HepG2 (cell line): ENCODE measurements around the gene SDK2. TPM values are rescaled to one million over a fixed set of nuclear protein-coding genes. Genes with fewer than 3 reads are reported as not detected.

ENCODE experiments used
- ATAC-seq: fragments of 200-7000 bp; cut with Tn5 transposase; 3 replicates; pipeline ENCODE4 v1.9.1; 2020; ENCODE audit warnings: mild to moderate bottlenecking, moderate library complexity
- BruUV-seq: library from RNA; stranded (reverse); fragments of 400-500 nt; replicated peaks from 2 replicates; lab custom pipeline; 2021; lab: Mats Ljungman, UMichigan
- CTCF ChIA-PET: fragments of 300-600 bp; formaldehyde crosslinking; extraction: SDS; loops from one replicate; lab custom pipeline; 2021; ENCODE audit warnings: low total read pairs, inconsistent platforms, low intra/inter-chr PET ratio; lab: Yijun Ruan, JAX
- POLR2A ChIA-PET: fragments of 350-600 bp; sonication (Branson Sonifier 250); formaldehyde crosslinking; loops from one replicate; lab custom pipeline; 2020; ENCODE audit warnings: antibody characterized with exemption, inconsistent platforms; lab: Yijun Ruan, JAX
- DNase-seq: peaks from one replicate; pipeline ENCODE4 v3.0.0-alpha.2; 2015; ENCODE audit warnings: low spot score
- FAIRE-seq: peaks from 3 replicates; lab custom pipeline; 2011; peaks lifted over from hg19 to GRCh38; lab: Jason Lieb, UNC
- H2AFZ ChIP-seq: one replicate; pipeline ENCODE4 v1.6.1; 2011; ENCODE audit warnings: low read length, inconsistent platforms
- H3K27ac ChIP-seq: fragments of 300-600 bp; 3 replicates; pipeline ENCODE4 v1.8.0; 2011; ENCODE audit warnings: mixed run types, mild to moderate bottlenecking, mixed read lengths, low read length, inconsistent platforms; ENCODE audit not compliant: insufficient read depth; ENCODE audit errors: extremely low read length
- H3K27me3 ChIP-seq, 2 experiments: fragments of 200-600 bp in 1 of 2; 2 replicates in 1 of 2; 3 replicates in 1 of 2; pipeline versions ENCODE4 v1.6.0 to v1.8.0; 2011; ENCODE audit warnings: low read length in 2 of 2, mild to moderate bottlenecking in 2 of 2, moderate library complexity in 2 of 2, inconsistent platforms in 1 of 2; ENCODE audit not compliant: insufficient read depth in 2 of 2, control insufficient read depth in 1 of 2
- H3K36me3 ChIP-seq, 2 experiments: fragments of 200-600 bp in 1 of 2; replicated peaks in 1 of 2; 2 replicates in 1 of 2; 3 replicates in 1 of 2; pipeline versions ENCODE4 v1.5.1 to v1.8.0; 2011; ENCODE audit warnings: low read length in 2 of 2, inconsistent platforms in 1 of 2; ENCODE audit not compliant: insufficient read depth in 2 of 2, control insufficient read depth in 1 of 2
- H3K4me1 ChIP-seq: 2 replicates; pipeline ENCODE4 v1.5.1; 2012; ENCODE audit warnings: low read length, inconsistent platforms; ENCODE audit not compliant: insufficient read depth
- H3K4me2 ChIP-seq: 2 replicates; pipeline ENCODE4 v1.6.0; 2011; ENCODE audit warnings: low read depth, low read length, inconsistent platforms
- H3K4me3 ChIP-seq, 3 experiments: fragments of 200-600 bp in 1 of 3; sonication (generic), shearing (Covaris generic) in 1 of 3; replicated peaks in 1 of 3; 2 replicates each; pipeline ENCODE4 v1.5.1; 2011 to 2016; ENCODE audit warnings: low read length in 3 of 3, inconsistent platforms in 2 of 3, low read depth in 2 of 3, mild to moderate bottlenecking in 2 of 3, control low read depth in 1 of 3, mixed read lengths in 1 of 3; ENCODE audit not compliant: insufficient read depth in 1 of 3
- H3K79me2 ChIP-seq: one replicate; pipeline ENCODE4 v1.6.1; 2011; ENCODE audit warnings: low read length, inconsistent platforms; ENCODE audit not compliant: insufficient read depth
- H3K9ac ChIP-seq: 2 replicates; pipeline ENCODE4 v1.6.0; 2011; ENCODE audit warnings: mild to moderate bottlenecking, low read depth, low read length, inconsistent platforms; ENCODE audit not compliant: insufficient read depth
- H3K9me3 ChIP-seq: 2 replicates; pipeline ENCODE4 v1.5.1; 2012; ENCODE audit warnings: mild to moderate bottlenecking, low read length
- H4K20me1 ChIP-seq: 2 replicates; pipeline ENCODE4 v1.6.0; 2011; ENCODE audit warnings: inconsistent platforms, mild to moderate bottlenecking, low read length, moderate library complexity; ENCODE audit not compliant: insufficient read depth
- ATM ChIP-seq: fragments of 450-650 bp; IDR thresholded peaks from 2 replicates; pipeline ENCODE4 v1.7.1; 2017; ENCODE audit warnings: mild to moderate bottlenecking, borderline replicate concordance
- HDAC1 ChIP-seq: sonication (generic); formaldehyde crosslinking; IDR thresholded peaks from 2 replicates; pipeline ENCODE4 v1.5.1; 2020; ENCODE audit warnings: mild to moderate bottlenecking, missing genetic modification reagents
- JUN ChIP-seq: sonication (generic); formaldehyde crosslinking; IDR thresholded peaks from 2 replicates; pipeline ENCODE4 v1.4.0; 2020; ENCODE audit warnings: mild to moderate bottlenecking, missing genetic modification reagents
- MZF1 ChIP-seq: sonication (generic); formaldehyde crosslinking; IDR thresholded peaks from 2 replicates; pipeline ENCODE4 v1.8.1; 2023; ENCODE audit warnings: mild to moderate bottlenecking, missing genetic modification reagents, borderline replicate concordance
- NCOA5 ChIP-seq: sonication (generic); formaldehyde crosslinking; IDR thresholded peaks from 2 replicates; pipeline ENCODE4 v1.4.0; 2020; ENCODE audit warnings: missing genetic modification reagents
- NR1H2 ChIP-seq: sonication (generic); formaldehyde crosslinking; IDR thresholded peaks from 2 replicates; pipeline ENCODE4 v1.8.1; 2022; ENCODE audit warnings: low read depth, missing genetic modification reagents, borderline replicate concordance
- RXRA ChIP-seq: sonication (generic); formaldehyde crosslinking; IDR thresholded peaks from 2 replicates; pipeline ENCODE4 v1.5.1; 2020; ENCODE audit warnings: missing genetic modification reagents
- SOX5 ChIP-seq: IDR thresholded peaks from 2 replicates; pipeline ENCODE4 v1.6.1; 2016; ENCODE audit warnings: borderline replicate concordance
- TBX3 ChIP-seq: fragments of 450-650 bp; IDR thresholded peaks from 2 replicates; pipeline ENCODE4 v1.6.1; 2017; ENCODE audit warnings: antibody characterized with exemption, mild to moderate bottlenecking, inconsistent platforms, borderline replicate concordance
- ZNF205 ChIP-seq: IDR thresholded peaks from 2 replicates; pipeline ENCODE4 v1.6.1; 2018; ENCODE audit warnings: missing biosample characterization, missing genetic modification reagents
- ZNF24 ChIP-seq: fragments of 450-650 bp; IDR thresholded peaks from 2 replicates; pipeline ENCODE4 v1.6.1; 2017; ENCODE audit warnings: antibody characterized with exemption, mild to moderate bottlenecking
- ZNF260 ChIP-seq: sonication (generic); formaldehyde crosslinking; IDR thresholded peaks from 2 replicates; pipeline ENCODE4 v1.4.0; 2020; ENCODE audit warnings: missing genetic modification reagents, low read depth, mild to moderate bottlenecking, borderline replicate concordance
- ZNF280D ChIP-seq: sonication (generic); formaldehyde crosslinking; IDR thresholded peaks from 2 replicates; pipeline ENCODE4 v1.5.1; 2020; ENCODE audit warnings: mild to moderate bottlenecking, missing genetic modification reagents
- ZNF335 ChIP-seq: sonication (generic); formaldehyde crosslinking; IDR thresholded peaks from 2 replicates; pipeline ENCODE4 v1.4.0; 2020; ENCODE audit warnings: missing genetic modification reagents
- ZNF7 ChIP-seq: IDR thresholded peaks from 2 replicates; pipeline ENCODE4 v1.6.1; 2016; ENCODE audit warnings: missing biosample characterization, missing genetic modification reagents
- WGBS: methylation state at CpG from one replicate; pipeline ENCODE4 v1.1.6; 2017; ENCODE audit warnings: low lambda C conversion rate; 5-methylcytosine and 5-hydroxymethylcytosine counted together
- in situ Hi-C: cut with HindIII; loops from 2 replicates; pipeline ENCODE4 v1.10.0; 2017; ENCODE audit warnings: low pct_unique_long_range_greater_than_20kb; ENCODE audit not compliant: extremely low pct_ligation_motif_present
- intact Hi-C: fragments of 100-400 bp; cut with micrococcal nuclease; formaldehyde crosslinking; loops from one replicate; pipeline ENCODE4 v1.10.0; 2022; ENCODE audit not compliant: unreplicated experiment
- polyA plus RNA-seq, 8 experiments: library from polyadenylated mRNA; depleted of rRNA in 3 of 8; stranded (reverse) in 7 of 8; unstranded in 1 of 8; fragments of >200 nt; fragmentation: Illumina TruSeq in 4 of 8; extraction: Trizol in 4 of 8; gene quantifications; 2 replicates each; pipeline versions ENCODE4 v1.2.1 to v1.2.3, GENCODE V29; 2011 to 2016; ENCODE audit warnings: low read depth in 4 of 8, missing spikeins in 1 of 8, mixed read lengths in 1 of 8; ENCODE audit not compliant: insufficient read depth in 1 of 8
- total RNA-seq, 5 experiments: library from RNA; depleted of rRNA; stranded (reverse); fragments of >200 nt; fragmentation: Illumina TruSeq; extraction: Trizol; gene quantifications; 2 replicates each; pipeline ENCODE4 v1.2.3, GENCODE V29; 2016; ENCODE audit warnings: low read depth in 1 of 5
- TF ChIP-seq, protein P1 (sequence below): sonication (generic); formaldehyde crosslinking; IDR thresholded peaks from 2 replicates; pipeline ENCODE4 v1.4.0; 2020; ENCODE audit warnings: missing genetic modification reagents
- TF ChIP-seq, protein P2 (sequence below): sonication (generic); formaldehyde crosslinking; IDR thresholded peaks from 2 replicates; pipeline ENCODE4 v1.4.0; 2020; ENCODE audit warnings: missing genetic modification reagents
- TF ChIP-seq, protein P3 (sequence below): sonication (generic); formaldehyde crosslinking; IDR thresholded peaks from 2 replicates; pipeline ENCODE4 v1.5.0; 2020; ENCODE audit warnings: mild to moderate bottlenecking, missing genetic modification reagents, borderline replicate concordance

The SDK2 gene
- total and polyA plus RNA-seq, 2 of the 13 experiments (the other 11 are each of a cell fraction or from before 2014, with no cell fraction given): not detected

- H3K27me3 ChIP-seq: peaks cover 8 to 68% of the 10 kb centered on the region in 2 experiments
- FAIRE-seq: no peak
- no TSS peak for BruUV-seq
- TF ChIP-seq ZNF7: no peak
- TF ChIP-seq NCOA5: no peak
- TF ChIP-seq, protein P1, sequence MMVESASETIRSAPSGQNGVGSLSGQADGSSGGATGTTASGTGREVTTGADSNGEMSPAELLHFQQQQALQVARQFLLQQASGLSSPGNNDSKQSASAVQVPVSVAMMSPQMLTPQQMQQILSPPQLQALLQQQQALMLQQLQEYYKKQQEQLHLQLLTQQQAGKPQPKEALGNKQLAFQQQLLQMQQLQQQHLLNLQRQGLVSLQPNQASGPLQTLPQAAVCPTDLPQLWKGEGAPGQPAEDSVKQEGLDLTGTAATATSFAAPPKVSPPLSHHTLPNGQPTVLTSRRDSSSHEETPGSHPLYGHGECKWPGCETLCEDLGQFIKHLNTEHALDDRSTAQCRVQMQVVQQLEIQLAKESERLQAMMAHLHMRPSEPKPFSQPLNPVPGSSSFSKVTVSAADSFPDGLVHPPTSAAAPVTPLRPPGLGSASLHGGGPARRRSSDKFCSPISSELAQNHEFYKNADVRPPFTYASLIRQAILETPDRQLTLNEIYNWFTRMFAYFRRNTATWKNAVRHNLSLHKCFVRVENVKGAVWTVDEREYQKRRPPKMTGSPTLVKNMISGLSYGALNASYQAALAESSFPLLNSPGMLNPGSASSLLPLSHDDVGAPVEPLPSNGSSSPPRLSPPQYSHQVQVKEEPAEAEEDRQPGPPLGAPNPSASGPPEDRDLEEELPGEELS (CRISPR knock-in tag): no peak
- no peak for TF ChIP-seq ZNF280D (CRISPR knock-in tag)
- no peak for TF ChIP-seq RXRA (CRISPR knock-in tag)
- no peak for TF ChIP-seq MZF1
- TF ChIP-seq NR1H2 (CRISPR knock-in tag): no peak
- no peak for TF ChIP-seq ZNF335 (CRISPR knock-in tag)
- TF ChIP-seq, protein P2, sequence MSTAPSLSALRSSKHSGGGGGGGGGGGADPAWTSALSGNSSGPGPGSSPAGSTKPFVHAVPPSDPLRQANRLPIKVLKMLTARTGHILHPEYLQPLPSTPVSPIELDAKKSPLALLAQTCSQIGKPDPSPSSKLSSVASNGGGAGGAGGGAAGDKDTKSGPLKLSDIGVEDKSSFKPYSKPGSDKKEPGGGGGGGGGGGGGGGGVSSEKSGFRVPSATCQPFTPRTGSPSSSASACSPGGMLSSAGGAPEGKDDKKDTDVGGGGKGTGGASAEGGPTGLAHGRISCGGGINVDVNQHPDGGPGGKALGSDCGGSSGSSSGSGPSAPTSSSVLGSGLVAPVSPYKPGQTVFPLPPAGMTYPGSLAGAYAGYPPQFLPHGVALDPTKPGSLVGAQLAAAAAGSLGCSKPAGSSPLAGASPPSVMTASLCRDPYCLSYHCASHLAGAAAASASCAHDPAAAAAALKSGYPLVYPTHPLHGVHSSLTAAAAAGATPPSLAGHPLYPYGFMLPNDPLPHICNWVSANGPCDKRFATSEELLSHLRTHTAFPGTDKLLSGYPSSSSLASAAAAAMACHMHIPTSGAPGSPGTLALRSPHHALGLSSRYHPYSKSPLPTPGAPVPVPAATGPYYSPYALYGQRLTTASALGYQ (CRISPR knock-in tag): no peak
- no peak for TF ChIP-seq TBX3
- TF ChIP-seq, protein P3, sequence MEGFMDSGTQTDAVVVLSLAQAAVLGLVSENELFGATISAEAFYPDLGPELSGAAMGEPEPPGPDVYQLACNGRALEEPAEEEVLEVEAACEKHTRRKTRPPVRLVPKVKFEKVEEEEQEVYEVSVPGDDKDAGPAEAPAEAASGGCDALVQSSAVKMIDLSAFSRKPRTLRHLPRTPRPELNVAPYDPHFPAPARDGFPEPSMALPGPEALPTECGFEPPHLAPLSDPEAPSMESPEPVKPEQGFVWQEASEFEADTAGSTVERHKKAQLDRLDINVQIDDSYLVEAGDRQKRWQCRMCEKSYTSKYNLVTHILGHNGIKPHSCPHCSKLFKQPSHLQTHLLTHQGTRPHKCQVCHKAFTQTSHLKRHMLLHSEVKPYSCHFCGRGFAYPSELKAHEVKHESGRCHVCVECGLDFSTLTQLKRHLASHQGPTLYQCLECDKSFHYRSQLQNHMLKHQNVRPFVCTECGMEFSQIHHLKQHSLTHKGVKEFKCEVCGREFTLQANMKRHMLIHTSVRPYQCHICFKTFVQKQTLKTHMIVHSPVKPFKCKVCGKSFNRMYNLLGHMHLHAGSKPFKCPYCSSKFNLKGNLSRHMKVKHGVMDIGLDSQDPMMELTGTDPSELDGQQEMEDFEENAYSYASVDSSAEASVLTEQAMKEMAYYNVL (CRISPR knock-in tag): no peak
- TF ChIP-seq ZNF24: no peak
- TF ChIP-seq ZNF205 (CRISPR knock-in tag): no peak
- TF ChIP-seq HDAC1 (CRISPR knock-in tag): no peak
- no peak for TF ChIP-seq ATM
- no peak for TF ChIP-seq SOX5 (CRISPR knock-in tag)
- no peak for TF ChIP-seq ZNF260 (CRISPR knock-in tag)
- TF ChIP-seq JUN: no peak
Observed at GRCh38 chr17:73581379-73581778, 62.9 kb downstream of the SDK2 start.

More at GRCh38 chr17:73581379-73581778, 62.9 kb downstream of the SDK2 start:
- Histone ChIP-seq H3K36me3 (no peaks in the 10 kb centered on the region), H3K27ac (no peak overlapping the region), H3K9me3 (no peaks in the 10 kb centered on the region), H3K4me1 (no peaks in the 10 kb centered on the region), H3K9ac (no peak overlapping the region), H3K4me2 (no peak overlapping the region), H4K20me1 (no peaks in the 10 kb centered on the region; the same call in 1 of the 2 replicates), H2AFZ (no peak overlapping the region), H3K4me3 (no peak overlapping the region), H3K79me2 (no peaks in the 10 kb centered on the region)
- ATAC-seq (no peak), DNase-seq (no peak)
- in situ Hi-C loops (no loop called here), intact Hi-C loops (no loop called here)
- CTCF ChIA-PET: no interaction called here
- WGBS: 17% methylated on average over 5 of the region's 7 CpGs
- POLR2A ChIA-PET: no interaction called here
